Measurements from ENCODE around the gene DCST2.

Gene DCST2

GRCh38 chr1:155018617-155019348 is 14.8 kb downstream of the DCST2 start:
- no peaks in the 10 kb centered on the region for H3K27me3 ChIP-seq (ENCODE audit: insufficient read depth, low read length)
- H4K91ac ChIP-seq (ENCODE audit: low read depth, low read length), result no peak overlapping the region
- H2AFZ ChIP-seq (ENCODE audit: insufficient read depth, low read length, poor library complexity), result no peak overlapping the region
- peaks cover 1% of the 10 kb centered on the region for H3K9me3 ChIP-seq (ENCODE audit: insufficient read depth, low read depth, low read length)
- no peak overlapping the region for H2AK5ac ChIP-seq (ENCODE audit: low read length)
- H3K9ac ChIP-seq (ENCODE audit: low read length), result no peak overlapping the region
- no peak overlapping the region for H4K12ac ChIP-seq (ENCODE audit: low read depth, low read length)
- no peak overlapping the region for H3K23ac ChIP-seq (ENCODE audit: low read length)
- no peak overlapping the region for H2BK5ac ChIP-seq (ENCODE audit: low read depth, low read length, poor library complexity)
- H2BK120ac ChIP-seq (ENCODE audit: insufficient read depth, low read length, poor library complexity), result no peak overlapping the region
- no peaks in the 10 kb centered on the region for H3K79me2 ChIP-seq (ENCODE audit: control insufficient read depth, insufficient read depth, low read length, poor library complexity)
- no peak overlapping the region for H3K18ac ChIP-seq (ENCODE audit: low read length)
- no peak overlapping the region for H3K4ac ChIP-seq (ENCODE audit: low read depth, low read length)
- H3K4me2 ChIP-seq (ENCODE audit: low read length), result no peak overlapping the region
- no peak overlapping the region for H2BK12ac ChIP-seq (ENCODE audit: low read length)
- DNase-seq, result peak in 1 of 2 donors; percentile 42
- H4K8ac ChIP-seq (ENCODE audit: low read depth, low read length), result no peak overlapping the region
- WGBS (ENCODE audit: extremely low coverage, insufficient coverage, insufficient read length), result no CpG with 5 or more reads among the region's 8 CpGs
- H3K4me3 ChIP-seq (ENCODE audit: low read depth, low read length), result no peak overlapping the region
- H3K79me1 ChIP-seq (ENCODE audit: low read length), result peaks cover 15% of the 10 kb centered on the region
- peaks cover 24 to 27% of the 10 kb centered on the region in 2 experiments for H3K36me3 ChIP-seq (ENCODE audit: control insufficient read depth in 1 of 2, insufficient read depth in 2 of 2, low read length in 2 of 2)
- no peak overlapping the region for H3K27ac ChIP-seq (ENCODE audit: low read depth, low read length)
- no peak overlapping the region for H3K14ac ChIP-seq (ENCODE audit: low read length)
- H3K4me1 ChIP-seq (ENCODE audit: control insufficient read depth in 1 of 2, insufficient read depth in 2 of 2, low read length in 2 of 2), result peaks cover 25 to 32% of the 10 kb centered on the region in 2 experiments

GRCh38 chr1:155017946-155018316 is 15.7 kb downstream of the DCST2 start:
- peaks cover 28 to 30% of the 10 kb centered on the region in 2 experiments for H3K36me3 ChIP-seq (ENCODE audit: control insufficient read depth in 1 of 2, insufficient read depth in 2 of 2, low read length in 2 of 2)
- peak overlapping the region; percentile 50 for H3K4me2 ChIP-seq (ENCODE audit: low read length)
- WGBS (ENCODE audit: extremely low coverage, insufficient coverage, insufficient read length), result no CpG with 5 or more reads among the region's 6 CpGs
- H4K91ac ChIP-seq (ENCODE audit: low read depth, low read length), result peak overlapping the region; percentile 13
- H3K18ac ChIP-seq (ENCODE audit: low read length), result peak overlapping the region; percentile 10
- H3K4me3 ChIP-seq (ENCODE audit: low read depth, low read length), result no peak overlapping the region
- no peaks in the 10 kb centered on the region for H3K27me3 ChIP-seq (ENCODE audit: insufficient read depth, low read length)
- H3K4ac ChIP-seq (ENCODE audit: low read depth, low read length), result no peak overlapping the region
- H2AFZ ChIP-seq (ENCODE audit: insufficient read depth, low read length, poor library complexity), result no peak overlapping the region
- H3K9ac ChIP-seq (ENCODE audit: low read length), result no peak overlapping the region
- peak overlapping the region; percentile 56 for H2BK12ac ChIP-seq (ENCODE audit: low read length)
- H3K79me2 ChIP-seq (ENCODE audit: control insufficient read depth, insufficient read depth, low read length, poor library complexity), result no peaks in the 10 kb centered on the region
- peak overlapping the region; percentile 45 for H3K27ac ChIP-seq (ENCODE audit: low read depth, low read length)
- H3K4me1 ChIP-seq (ENCODE audit: control insufficient read depth in 1 of 2, insufficient read depth in 2 of 2, low read length in 2 of 2), result peaks cover 24 to 28% of the 10 kb centered on the region in 2 experiments
- H2BK5ac ChIP-seq (ENCODE audit: low read depth, low read length, poor library complexity), result no peak overlapping the region
- peaks cover 15% of the 10 kb centered on the region for H3K79me1 ChIP-seq (ENCODE audit: low read length)
- peak overlapping the region; percentile 57 for H2BK120ac ChIP-seq (ENCODE audit: insufficient read depth, low read length, poor library complexity)
- peaks cover 1% of the 10 kb centered on the region for H3K9me3 ChIP-seq (ENCODE audit: insufficient read depth, low read depth, low read length)
- H3K14ac ChIP-seq (ENCODE audit: low read length), result peak overlapping the region; percentile 46
- H4K12ac ChIP-seq (ENCODE audit: low read depth, low read length), result no peak overlapping the region
- no peak overlapping the region for H3K23ac ChIP-seq (ENCODE audit: low read length)
- no peak for DNase-seq
- peak overlapping the region; percentile 81 for H4K8ac ChIP-seq (ENCODE audit: low read depth, low read length)
- no peak overlapping the region for H2AK5ac ChIP-seq (ENCODE audit: low read length)

GRCh38 chr1:155017041-155017945 is 16.3 kb downstream of the DCST2 start:
- peak overlapping the region; percentile 72 for H2BK120ac ChIP-seq (ENCODE audit: insufficient read depth, low read length, poor library complexity)
- peak overlapping the region; percentile 81 for H4K8ac ChIP-seq (ENCODE audit: low read depth, low read length)
- peaks cover 1% of the 10 kb centered on the region for H3K9me3 ChIP-seq (ENCODE audit: insufficient read depth, low read depth, low read length)
- H3K27ac ChIP-seq (ENCODE audit: low read depth, low read length), result peak overlapping the region; percentile 77
- no CpG with 5 or more reads among the region's 49 CpGs for WGBS (ENCODE audit: extremely low coverage, insufficient coverage, insufficient read length)
- peak overlapping the region; percentile 13 for H3K4ac ChIP-seq (ENCODE audit: low read depth, low read length)
- peaks cover 28 to 30% of the 10 kb centered on the region in 2 experiments for H3K36me3 ChIP-seq (ENCODE audit: control insufficient read depth in 1 of 2, insufficient read depth in 2 of 2, low read length in 2 of 2)
- peaks cover 22 to 24% of the 10 kb centered on the region in 2 experiments for H3K4me1 ChIP-seq (ENCODE audit: control insufficient read depth in 1 of 2, insufficient read depth in 2 of 2, low read length in 2 of 2)
- peak overlapping the region; percentile 59 for H3K18ac ChIP-seq (ENCODE audit: low read length)
- H3K79me2 ChIP-seq (ENCODE audit: control insufficient read depth, insufficient read depth, low read length, poor library complexity), result no peaks in the 10 kb centered on the region
- peak overlapping the region; percentile 21 for H2AFZ ChIP-seq (ENCODE audit: insufficient read depth, low read length, poor library complexity)
- peak overlapping the region; percentile 80 for H2AK5ac ChIP-seq (ENCODE audit: low read length)
- H2BK12ac ChIP-seq (ENCODE audit: low read length), result peak overlapping the region; percentile 54
- H3K23ac ChIP-seq (ENCODE audit: low read length), result no peak overlapping the region
- H3K14ac ChIP-seq (ENCODE audit: low read length), result peak overlapping the region; percentile 47
- H4K12ac ChIP-seq (ENCODE audit: low read depth, low read length), result peak overlapping the region; percentile 62
- peaks cover 15% of the 10 kb centered on the region for H3K79me1 ChIP-seq (ENCODE audit: low read length)
- peak overlapping the region; percentile 50 for H3K4me2 ChIP-seq (ENCODE audit: low read length)
- H3K9ac ChIP-seq (ENCODE audit: low read length), result no peak overlapping the region
- no peaks in the 10 kb centered on the region for H3K27me3 ChIP-seq (ENCODE audit: insufficient read depth, low read length)
- H3K4me3 ChIP-seq (ENCODE audit: low read depth, low read length), result peak overlapping the region; percentile 32
- peak overlapping the region; percentile 92 for H4K91ac ChIP-seq (ENCODE audit: low read depth, low read length)
- peak overlapping the region; percentile 82 for H2BK5ac ChIP-seq (ENCODE audit: low read depth, low read length, poor library complexity)
- peak; percentile 96 to 98 for DNase-seq

DNA sequence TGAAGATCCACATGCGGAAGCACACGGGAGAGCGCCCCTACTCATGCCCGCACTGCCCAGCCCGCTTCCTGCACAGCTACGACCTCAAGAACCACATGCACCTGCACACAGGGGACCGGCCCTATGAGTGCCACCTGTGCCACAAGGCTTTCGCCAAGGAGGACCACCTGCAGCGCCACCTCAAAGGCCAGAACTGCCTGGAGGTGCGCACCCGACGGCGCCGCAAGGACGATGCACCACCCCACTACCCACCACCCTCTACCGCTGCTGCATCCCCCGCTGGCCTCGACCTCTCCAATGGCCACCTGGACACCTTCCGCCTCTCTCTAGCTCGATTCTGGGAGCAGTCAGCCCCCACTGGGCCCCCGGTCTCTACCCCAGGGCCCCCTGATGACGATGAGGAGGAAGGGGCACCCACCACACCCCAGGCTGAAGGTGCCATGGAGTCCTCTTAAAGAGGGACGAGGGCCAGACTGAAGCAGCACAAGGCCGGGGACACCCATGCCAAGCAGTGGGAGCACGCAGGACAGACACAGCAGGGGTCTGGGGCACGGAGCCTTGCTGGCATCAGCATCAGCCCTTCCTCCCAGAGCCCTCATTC is 17.2 kb downstream of the DCST2 start:
- peak overlapping the region; percentile 1 for H3K18ac ChIP-seq (ENCODE audit: low read length)
- no CpG with 5 or more reads among the region's 26 CpGs for WGBS (ENCODE audit: extremely low coverage, insufficient coverage, insufficient read length)
- H3K4me2 ChIP-seq (ENCODE audit: low read length), result peak overlapping the region; percentile 50
- H3K4me1 ChIP-seq (ENCODE audit: control insufficient read depth in 1 of 2, insufficient read depth in 2 of 2, low read length in 2 of 2), result peaks cover 22 to 25% of the 10 kb centered on the region in 2 experiments
- no peak overlapping the region for H4K8ac ChIP-seq (ENCODE audit: low read depth, low read length)
- H3K23ac ChIP-seq (ENCODE audit: low read length), result no peak overlapping the region
- no peak overlapping the region for H2BK120ac ChIP-seq (ENCODE audit: insufficient read depth, low read length, poor library complexity)
- peaks cover 28 to 30% of the 10 kb centered on the region in 2 experiments for H3K36me3 ChIP-seq (ENCODE audit: control insufficient read depth in 1 of 2, insufficient read depth in 2 of 2, low read length in 2 of 2)
- peak overlapping the region; percentile 92 for H4K91ac ChIP-seq (ENCODE audit: low read depth, low read length)
- no peak overlapping the region for H2AFZ ChIP-seq (ENCODE audit: insufficient read depth, low read length, poor library complexity)
- H2BK12ac ChIP-seq (ENCODE audit: low read length), result peak overlapping the region; percentile 12
- no peaks in the 10 kb centered on the region for H3K27me3 ChIP-seq (ENCODE audit: insufficient read depth, low read length)
- peak overlapping the region; percentile 82 for H2BK5ac ChIP-seq (ENCODE audit: low read depth, low read length, poor library complexity)
- no peak overlapping the region for H3K4ac ChIP-seq (ENCODE audit: low read depth, low read length)
- H3K9ac ChIP-seq (ENCODE audit: low read length), result no peak overlapping the region
- H3K9me3 ChIP-seq (ENCODE audit: insufficient read depth, low read depth, low read length), result peaks cover 1% of the 10 kb centered on the region
- no peak for DNase-seq
- H3K79me2 ChIP-seq (ENCODE audit: control insufficient read depth, insufficient read depth, low read length, poor library complexity), result no peaks in the 10 kb centered on the region
- H4K12ac ChIP-seq (ENCODE audit: low read depth, low read length), result no peak overlapping the region
- H3K4me3 ChIP-seq (ENCODE audit: low read depth, low read length), result no peak overlapping the region
- peak overlapping the region; percentile 16 for H2AK5ac ChIP-seq (ENCODE audit: low read length)
- H3K79me1 ChIP-seq (ENCODE audit: low read length), result peaks cover 15% of the 10 kb centered on the region
- H3K27ac ChIP-seq (ENCODE audit: low read depth, low read length), result no peak overlapping the region
- H3K14ac ChIP-seq (ENCODE audit: low read length), result no peak overlapping the region
